Measurements from ENCODE around the gene MAP3K4.

GRCh38 chr6:161027385-161027784 is 35.8 kb downstream of the MAP3K4 start:
- TF ChIP-seq EZH2 (IDR thresholded peaks at IDR 0.05) (no peak), POLR2AphosphoS5 (IDR thresholded peaks at IDR 0.05; ENCODE audit: borderline replicate concordance, low read depth, low read length) (no peak)
